K562 (cell line): ENCODE results near the gene ERGIC1. TPM values are rescaled to one million over a fixed set of nuclear protein-coding genes. Genes with fewer than 3 reads are reported as not detected.

ENCODE experiments used
- ATAC-seq: fragments of 200-7000 bp; cut with Tn5 transposase; 3 replicates; pipeline ENCODE4 v1.9.1; 2020; ENCODE audit warnings: moderate library complexity
- BruUV-seq: library from RNA; stranded (reverse); fragments of 400-500 nt; replicated peaks from 2 replicates; lab custom pipeline; 2021; lab: Mats Ljungman, UMichigan
- CTCF ChIA-PET: fragments of 300-600 bp; formaldehyde crosslinking; extraction: SDS; loops from one replicate; lab custom pipeline; 2021; ENCODE audit warnings: low intra/inter-chr PET ratio; lab: Yijun Ruan, JAX
- POLR2A ChIA-PET: fragments of 300-600, 350-650 bp; sonication (Branson Sonifier 250); formaldehyde crosslinking; extraction: SDS; loops from one replicate; lab custom pipeline; 2021; ENCODE audit warnings: antibody characterized with exemption, inconsistent platforms; lab: Yijun Ruan, JAX
- DNase-seq, 4 experiments: peaks; one replicate each; pipeline versions ENCODE4 v3.0.0 to v3.0.0-alpha.2; 2011 to 2018; ENCODE audit warnings: low spot score in 3 of 4, mixed read lengths in 3 of 4; ENCODE audit errors: extremely low read depth in 1 of 4
- FAIRE-seq: peaks from 2 replicates; lab custom pipeline; 2011; peaks lifted over from hg19 to GRCh38; lab: Jason Lieb, UNC
- H2AFZ ChIP-seq: 2 replicates; pipeline ENCODE4 v1.6.0; 2011; ENCODE audit warnings: low read depth, low read length, control low read depth, inconsistent platforms
- H3K27ac ChIP-seq: fragments of 200-600 bp; 3 replicates; pipeline ENCODE4 v1.8.0; 2011; ENCODE audit warnings: low read depth, mild to moderate bottlenecking, control low read depth, inconsistent platforms, low read length, moderate library complexity, mixed read lengths; ENCODE audit errors: extremely low read depth
- H3K27me3 ChIP-seq, 2 experiments: fragments of 300-600 bp in 1 of 2; 2 replicates in 1 of 2; 3 replicates in 1 of 2; pipeline versions ENCODE4 v1.6.0 to v1.8.0; 2011; ENCODE audit warnings: inconsistent platforms in 2 of 2, low read length in 2 of 2, mild to moderate bottlenecking in 1 of 2, mixed read lengths in 1 of 2, moderate library complexity in 1 of 2; ENCODE audit not compliant: control insufficient read depth in 2 of 2, insufficient read depth in 2 of 2
- H3K36me3 ChIP-seq: fragments of 300-600 bp; 3 replicates; pipeline ENCODE4 v1.8.0; 2011; ENCODE audit warnings: mild to moderate bottlenecking, low read length, inconsistent platforms; ENCODE audit not compliant: control insufficient read depth, insufficient read depth
- H3K4me1 ChIP-seq, 2 experiments: fragments of 200-600 bp in 1 of 2; replicated peaks in 1 of 2; 2 replicates in 1 of 2; 3 replicates in 1 of 2; pipeline versions ENCODE4 v1.5.1 to v1.8.0; 2011; ENCODE audit warnings: inconsistent platforms in 2 of 2, low read length in 2 of 2, mild to moderate bottlenecking in 1 of 2, mixed read lengths in 1 of 2, moderate library complexity in 1 of 2; ENCODE audit not compliant: control insufficient read depth in 2 of 2, insufficient read depth in 2 of 2
- H3K4me2 ChIP-seq: 2 replicates; pipeline ENCODE4 v1.6.1; 2011; ENCODE audit warnings: low read length, control low read depth, inconsistent platforms, mixed read lengths; ENCODE audit not compliant: insufficient read depth
- H3K4me3 ChIP-seq: fragments of 200-600 bp; sonication (generic), shearing (Covaris generic); 2 replicates; pipeline ENCODE4 v1.5.1; 2016; ENCODE audit warnings: control low read depth, inconsistent platforms
- H3K79me2 ChIP-seq: fragments of 200-600 bp; 3 replicates; pipeline ENCODE4 v1.8.0; 2011; ENCODE audit warnings: low read length, inconsistent platforms; ENCODE audit not compliant: control insufficient read depth, insufficient read depth
- H3K9ac ChIP-seq, 2 experiments: 2 replicates each; pipeline versions ENCODE4 v1.6.0 to v1.6.1; 2011; ENCODE audit warnings: low read depth in 2 of 2, low read length in 2 of 2, control low read depth in 1 of 2, inconsistent platforms in 1 of 2, mild to moderate bottlenecking in 1 of 2, mixed read lengths in 1 of 2; ENCODE audit not compliant: insufficient read depth in 1 of 2
- H3K9me1 ChIP-seq: one replicate; pipeline ENCODE4 v1.6.0; 2011; ENCODE audit warnings: inconsistent platforms, mild to moderate bottlenecking, low read length, moderate library complexity; ENCODE audit not compliant: control insufficient read depth, insufficient read depth
- H3K9me3 ChIP-seq: replicated peaks from 2 replicates; pipeline ENCODE4 v1.5.1; 2011; ENCODE audit warnings: low read depth, low read length, inconsistent platforms; ENCODE audit not compliant: control insufficient read depth, insufficient read depth
- H4K20me1 ChIP-seq: replicated peaks from 2 replicates; pipeline ENCODE4 v1.6.1; 2011; ENCODE audit warnings: low read length, inconsistent platforms, mixed read lengths; ENCODE audit not compliant: control insufficient read depth, insufficient read depth
- NELFE ChIP-seq: IDR thresholded peaks from 2 replicates; pipeline ENCODE4 v1.6.1; 2011; ENCODE audit warnings: mild to moderate bottlenecking; ENCODE audit not compliant: insufficient read depth, insufficient read length
- NR2C1 ChIP-seq, 2 experiments: fragments of 450-650 bp; IDR thresholded peaks; 2 replicates each; pipeline ENCODE4 v1.6.1; 2017; ENCODE audit warnings: mild to moderate bottlenecking in 2 of 2, antibody characterized with exemption in 1 of 2, inconsistent platforms in 1 of 2, missing compliant biosample characterization in 1 of 2, missing genetic modification characterization in 1 of 2
- SRSF7 ChIP-seq: fragments of 200-400 bp; formaldehyde crosslinking; optimal IDR thresholded peaks from 2 replicates; pipeline ENCODE3; 2017; ENCODE audit warnings: mild to moderate bottlenecking, low read depth, low read length
- ZBTB17 ChIP-seq: fragments of 450-650 bp; formaldehyde crosslinking; IDR thresholded peaks from 2 replicates; pipeline ENCODE4 v1.4.0; 2020; ENCODE audit warnings: mild to moderate bottlenecking
- ZNF324 ChIP-seq: fragments of 250-450 bp; sonication (Bioruptor Pico); IDR thresholded peaks from 2 replicates; pipeline ENCODE4 v1.4.0; 2020; ENCODE audit warnings: mild to moderate bottlenecking
- WGBS: fragments of 100-300 bp; shearing (Covaris generic); methylation state at CpG from one replicate; pipeline ENCODE4 v1.1.6; 2016; ENCODE audit warnings: low coverage, mixed read lengths; ENCODE audit not compliant: insufficient coverage; ENCODE audit errors: missing lambda C conversion rate; 5-methylcytosine and 5-hydroxymethylcytosine counted together
- in situ Hi-C: fragments of 300-500 bp; cut with MboI; formaldehyde crosslinking; loops from 4 replicates; pipeline ENCODE4 v1.15.0; 2018; ENCODE audit warnings: inconsistent platforms, mixed read lengths
- intact Hi-C: fragments of 100-400 bp; cut with micrococcal nuclease; formaldehyde crosslinking; loops from 2 replicates; pipeline ENCODE4 v1.14.2; 2022
- polyA plus RNA-seq, 8 experiments: library from polyadenylated mRNA; depleted of rRNA in 4 of 8; stranded (reverse) in 5 of 8; unstranded in 3 of 8; fragments of >200 nt; fragmentation: Nextera tagmentation in 2 of 8; fragmentation: Illumina TruSeq in 1 of 8; extraction: Ambion mirVana in 2 of 8; extraction: Trizol in 1 of 8; gene quantifications; 2 replicates each; pipeline versions ENCODE4 v1.2.1 to v1.2.3, GENCODE V29; 2011 to 2014; ENCODE audit warnings: inconsistent platforms in 1 of 8, missing spikeins in 1 of 8
- total RNA-seq, 7 experiments: library from RNA; depleted of rRNA in 6 of 7; stranded (reverse); fragments of >200 nt in 6 of 7; fragmentation: Illumina TruSeq in 2 of 7; extraction: Trizol in 2 of 7; gene quantifications; 2 replicates each; pipeline versions ENCODE4 v1.2.1 to v1.2.3, GENCODE V29; 2011 to 2021; ENCODE audit warnings: low replicate concordance in 1 of 7
- TF ChIP-seq, protein P1 (sequence below), 2 experiments: fragments of 450-650 bp in 1 of 2; sonication (generic) in 1 of 2; formaldehyde crosslinking in 1 of 2; IDR thresholded peaks in 1 of 2; conservative IDR thresholded peaks in 1 of 2; 2 replicates each; pipeline versions ENCODE4 v1.6.1 to v1.8.1; 2016 to 2023; ENCODE audit warnings: mild to moderate bottlenecking in 2 of 2, moderate library complexity in 2 of 2, inconsistent platforms in 1 of 2, missing genetic modification reagents in 1 of 2

The ERGIC1 gene
- total and polyA plus RNA-seq, 9 of the 15 experiments (the other 6 are each of a cell fraction or from before 2014, with no cell fraction given): 5.5 to 68.4 (median 36.4) TPM

DNA sequence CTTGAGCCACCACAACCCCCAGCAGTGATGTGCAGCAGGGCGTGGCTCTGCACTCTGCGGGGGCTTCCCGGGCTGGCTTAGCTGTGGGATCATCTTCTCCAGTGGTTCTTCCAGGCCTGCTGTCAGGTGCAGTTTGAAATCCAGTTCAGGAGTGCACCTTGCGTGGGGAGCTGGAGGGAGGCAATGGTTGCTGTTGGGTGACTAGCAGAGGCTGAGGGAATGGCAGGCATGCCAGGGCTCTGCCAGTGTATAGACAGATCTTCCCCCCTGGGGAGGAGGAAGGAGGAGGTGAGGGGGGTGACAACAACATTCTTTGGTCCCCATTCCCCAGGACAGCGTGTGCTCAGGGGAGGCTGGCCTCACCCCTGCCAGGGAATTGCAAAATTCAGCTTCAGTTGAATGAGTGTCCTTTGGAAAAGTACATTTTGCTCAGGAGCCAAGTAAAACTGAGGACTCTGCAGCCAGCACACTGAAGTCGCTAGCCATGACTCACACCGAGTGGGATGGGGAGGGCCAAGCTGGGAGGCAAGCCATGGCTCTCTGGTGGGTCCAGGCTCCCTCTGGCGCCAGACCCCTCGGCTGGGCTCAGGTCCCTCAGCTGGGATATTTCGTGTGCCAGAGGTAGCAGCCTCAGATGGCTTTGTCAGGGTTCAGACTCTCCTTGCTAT is 35.0 kb downstream of the ERGIC1 start (continued):
- TF ChIP-seq ZNF324 (CRISPR knock-in tag) (no peak), SRSF7 (no peak)
- TF ChIP-seq, protein P1, sequence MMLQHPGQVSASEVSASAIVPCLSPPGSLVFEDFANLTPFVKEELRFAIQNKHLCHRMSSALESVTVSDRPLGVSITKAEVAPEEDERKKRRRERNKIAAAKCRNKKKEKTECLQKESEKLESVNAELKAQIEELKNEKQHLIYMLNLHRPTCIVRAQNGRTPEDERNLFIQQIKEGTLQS (IDR thresholded peaks at IDR 0.05): peak; percentile 53
- TF ChIP-seq, protein P1 (CRISPR knock-in tag; conservative IDR thresholded peaks at IDR 0.05): no peak

DNA sequence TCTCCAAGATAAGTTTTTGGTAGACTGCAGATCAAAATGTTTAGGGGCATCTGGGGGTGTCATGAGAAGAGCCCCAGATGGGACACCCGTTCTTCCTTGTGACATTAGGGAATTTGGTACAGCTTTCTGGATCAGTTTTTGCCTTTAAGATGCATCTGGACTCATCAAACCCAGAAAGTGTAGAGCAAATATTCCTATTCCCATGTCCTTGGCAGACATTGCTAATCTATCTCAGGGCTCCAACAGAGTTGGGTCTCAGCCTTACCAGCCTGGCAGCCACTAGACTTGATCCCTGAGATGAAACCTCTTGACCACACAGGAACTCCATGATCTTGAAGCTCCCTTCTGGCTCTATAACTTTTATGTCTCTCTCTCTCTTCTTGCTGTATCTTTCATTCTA is 35.6 kb downstream of the ERGIC1 start:
- Histone ChIP-seq H4K20me1 (peaks cover 18% of the 10 kb centered on the region), H3K27ac (no peak overlapping the region), H2AFZ (no peak overlapping the region), H3K4me3 (no peak overlapping the region), H3K4me1 (peaks cover 11 to 19% of the 10 kb centered on the region in 2 experiments), H3K4me2 (no peak overlapping the region), H3K79me2 (no peaks in the 10 kb centered on the region), H3K9me1 (no peaks in the 10 kb centered on the region), H3K36me3 (no peaks in the 10 kb centered on the region), H3K9me3 (no peaks in the 10 kb centered on the region), H3K9ac (no peak overlapping the region), H3K27me3 (no peaks in the 10 kb centered on the region; a peak in 1 of 5 replicates)
- ATAC-seq (no peak), FAIRE-seq (no peak), DNase-seq (no peak)
- ChIA-PET POLR2A (interaction anchor here (0.7 to 1.2 kb wide), 5 partner anchors 10 to 99 kb away, joined by 3 to 6 read pairs (median 3); partner anchors contain the start of gene DUSP1), CTCF (interaction anchor here (0.8 kb wide), 1 partner anchor 449 kb away, joined by 3 read pairs; no protein-coding TSS in a partner anchor)
- TF ChIP-seq NR2C1 (IDR thresholded peaks at IDR 0.05): no peak
- no peak for TF ChIP-seq NR2C1 (tag; IDR thresholded peaks at IDR 0.05)
- 0 out of 2 replicates have a peak, but pooled peaks have one; percentile 29 for TF ChIP-seq ZBTB17 (CRISPR knock-in tag)
- TF ChIP-seq NELFE: no peak
- WGBS: 67% methylated on average over 1 of the region's 1 CpG
- BruUV-seq: no TSS peak
- intact Hi-C loops: no loop called here
- in situ Hi-C loops: no loop called here
